HG02798 (cell line): ENCODE measurements around the gene AMDHD2.

Experiments used
- ATAC-seq: cut with Tn5 transposase; IDR thresholded peaks from one replicate; pipeline ENCODE4 v1.9.1; 2021; ENCODE audit warnings: mild to moderate bottlenecking; ENCODE audit not compliant: unreplicated experiment, poor library complexity

Gene AMDHD2

GRCh38 chr16:2515180-2515851, 4.9 kb upstream of the AMDHD2 start:
- no peak for ATAC-seq

- ATAC-seq: no peak
Measured at GRCh38 chr16:2516391-2517240, 3.6 kb upstream of the AMDHD2 start.

- ATAC-seq: no peak
Measured at GRCh38 chr16:2517954-2518605, 2.1 kb upstream of the AMDHD2 start.

- no peak for ATAC-seq
Measured at GRCh38 chr16:2518823-2519710, 1.1 kb upstream of the AMDHD2 start.

GRCh38 chr16:2519711-2520080, 475 bp upstream of the AMDHD2 start:
- no peak for ATAC-seq

GRCh38 chr16:2520784-2521531, 787 bp downstream of the AMDHD2 start:
- peak; percentile 5 for ATAC-seq

- no peak for ATAC-seq
Measured at GRCh38 chr16:2523801-2524231, 3.6 kb downstream of the AMDHD2 start.

- ATAC-seq: no peak
Measured at GRCh38 chr16:2524339-2524938, 4.3 kb downstream of the AMDHD2 start.

GRCh38 chr16:2526135-2526534, 6.0 kb downstream of the AMDHD2 start:
- ATAC-seq: no peak

- ATAC-seq: no peak
Measured at GRCh38 chr16:2527071-2527783, 7.1 kb downstream of the AMDHD2 start.

GRCh38 chr16:2527784-2528100, 7.6 kb downstream of the AMDHD2 start:
- ATAC-seq: no peak

GRCh38 chr16:2528161-2529060, 8.2 kb downstream of the AMDHD2 start:
- no peak for ATAC-seq

GRCh38 chr16:2529061-2529931, 9.1 kb downstream of the AMDHD2 start:
- ATAC-seq: no peak

GRCh38 chr16:2529961-2530628, 9.9 kb downstream of the AMDHD2 start:
- no peak for ATAC-seq

GRCh38 chr16:2530629-2531318, 10.6 kb downstream of the AMDHD2 start:
- no peak for ATAC-seq

- no peak for ATAC-seq
Measured at GRCh38 chr16:2531371-2531695, 11.2 kb downstream of the AMDHD2 start, which contains the start of gene CEMP1. Gene CEMP1 (minus strand): TSS chr16:2531408. CDS start chr16:2531073, 335 bp downstream.
